Fibroblast of skin of scalp (primary cell): Measurements from ENCODE around the gene TBC1D22A.

Experiments
- DNase-seq: peaks from one replicate; pipeline ENCODE4 v3.0.0-alpha.2; 2013

TBC1D22A gene

DNA sequence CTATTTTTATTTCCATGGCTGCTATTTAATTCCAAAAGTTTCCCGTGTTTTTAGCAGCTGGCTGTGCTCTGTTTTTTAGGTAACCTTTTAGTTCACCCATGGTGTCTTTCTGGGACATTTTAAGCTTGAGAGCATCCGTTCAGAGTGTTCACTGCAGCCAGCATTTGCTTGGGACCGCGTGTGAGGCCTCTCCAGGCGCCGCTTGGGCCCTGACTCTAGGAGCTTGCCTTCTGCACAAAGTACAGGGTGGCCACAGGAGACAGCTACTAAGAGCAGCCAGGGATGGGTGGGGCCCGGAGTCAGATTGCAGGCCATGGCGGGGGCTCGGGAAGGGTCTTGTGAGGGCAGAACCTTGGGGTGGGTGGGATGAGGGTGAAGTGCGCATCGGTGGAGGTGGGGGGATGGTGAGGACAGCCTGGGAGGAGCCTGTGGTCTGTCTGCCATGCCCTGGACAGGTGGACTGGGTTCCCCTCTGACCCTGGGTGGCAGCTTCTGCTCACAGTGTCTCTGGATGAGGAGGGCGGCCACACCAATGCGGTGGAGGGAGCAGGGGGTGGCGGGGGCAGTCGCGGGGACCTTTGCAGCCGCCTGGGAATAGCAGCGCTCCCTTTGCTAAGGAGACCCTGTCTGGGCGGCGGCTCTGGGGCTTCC lies 288.1 kb downstream of the TBC1D22A start:
- DNase-seq: no peak

DNA sequence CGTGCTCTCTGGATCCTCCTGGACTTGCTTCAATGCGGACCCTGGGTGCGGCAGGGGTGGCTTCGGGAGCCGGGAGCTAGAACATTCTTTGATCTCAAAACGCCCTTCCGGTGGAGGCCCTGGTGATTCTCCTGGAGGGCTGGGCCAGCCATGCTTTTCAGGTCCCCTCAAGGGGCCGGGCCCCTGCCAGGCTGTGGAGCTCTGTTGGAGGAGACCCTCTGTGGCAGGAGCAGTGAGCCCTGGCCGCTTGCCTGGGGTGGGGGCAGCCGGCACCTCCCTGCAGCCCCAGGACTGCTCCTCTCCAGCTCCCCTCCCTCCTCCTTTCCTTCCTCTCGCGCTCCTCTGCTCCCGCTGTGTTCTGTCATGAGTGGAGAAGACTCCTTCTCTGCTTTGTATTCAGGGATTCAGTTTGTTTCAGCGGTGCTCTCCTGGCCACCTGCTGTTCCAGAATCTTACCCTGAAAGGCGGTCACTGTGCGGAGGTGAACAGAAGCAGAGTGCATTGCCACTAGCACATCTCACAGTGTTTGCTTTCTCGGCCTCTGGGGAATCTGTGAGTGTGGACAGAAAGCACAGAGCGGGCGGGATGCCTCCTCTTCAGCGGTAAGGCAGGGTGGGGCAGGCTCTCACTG lies 289.1 kb downstream of the TBC1D22A start:
- DNase-seq: no peak

DNA sequence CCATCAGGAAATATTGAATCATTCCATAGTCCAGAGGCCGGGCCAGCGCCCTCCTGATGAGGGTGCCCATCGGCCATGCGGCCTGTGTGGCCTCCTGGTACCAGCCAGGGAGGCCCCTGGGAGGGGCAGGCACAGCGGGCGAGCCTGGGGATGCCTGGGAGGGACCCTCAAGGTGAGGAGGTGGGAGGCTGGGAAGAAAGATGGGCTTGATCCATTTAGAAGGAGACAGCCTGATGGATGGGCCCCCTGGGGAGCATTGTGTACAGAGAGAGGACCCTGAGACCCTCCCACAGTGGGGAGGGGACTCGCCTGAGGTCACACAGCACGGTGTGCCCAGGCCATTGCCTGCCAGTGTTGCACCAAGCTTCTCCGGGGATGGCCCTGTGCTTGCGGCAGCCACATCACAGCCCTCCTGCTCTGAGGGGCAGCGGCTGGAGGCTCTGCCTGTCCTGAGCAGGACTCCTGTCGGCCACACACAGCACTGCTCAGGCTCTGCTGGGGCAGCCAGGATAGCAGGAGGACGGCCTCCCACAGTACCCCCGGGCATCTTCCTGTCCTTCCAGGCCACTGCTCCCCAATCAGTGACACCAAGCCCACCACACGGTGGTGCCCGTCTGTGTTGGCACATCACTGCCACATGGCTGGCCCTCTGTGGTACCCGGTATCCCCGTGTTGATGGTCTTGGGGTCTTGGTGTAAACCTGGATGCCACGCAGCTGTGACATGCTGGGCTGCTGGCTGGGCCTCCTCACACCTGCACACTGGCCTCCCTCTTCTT lies 290.0 kb downstream of the TBC1D22A start:
- DNase-seq: no peak

DNA sequence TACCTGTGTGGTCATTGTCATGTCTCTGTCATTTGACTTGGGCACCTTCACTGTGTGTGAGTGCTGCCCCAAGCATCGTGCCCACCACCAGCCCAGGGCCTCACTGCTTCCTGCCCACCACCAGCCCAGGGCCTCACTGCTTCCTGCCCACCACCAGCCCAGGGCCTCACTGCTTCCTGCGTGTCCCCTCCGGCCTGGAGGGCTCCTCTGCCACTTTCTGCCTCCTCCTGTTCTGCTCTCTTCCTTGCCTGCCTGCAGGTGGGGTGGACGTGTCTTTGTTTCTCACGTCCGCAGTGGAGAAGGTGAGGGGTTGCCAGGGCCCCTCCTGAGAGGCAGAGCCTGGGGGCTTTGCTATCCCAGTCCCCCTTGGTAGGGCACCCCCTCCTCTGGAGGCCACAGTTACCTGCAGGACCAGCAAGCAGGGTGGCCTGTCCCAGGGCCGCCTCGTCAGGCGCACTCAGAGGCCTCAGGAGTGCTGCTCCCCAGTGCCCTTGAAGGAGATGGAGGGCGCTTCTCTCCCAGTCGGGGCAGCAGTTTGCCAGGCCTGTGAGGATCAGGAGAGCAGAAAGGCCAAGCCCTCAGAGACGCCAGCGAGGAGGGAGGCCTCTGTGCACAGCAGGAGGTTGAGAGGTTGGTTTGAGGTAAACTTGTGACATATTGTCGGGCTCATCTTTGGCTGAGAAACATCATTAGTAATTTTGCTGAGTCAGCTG lies 290.7 kb downstream of the TBC1D22A start:
- no peak for DNase-seq

DNA sequence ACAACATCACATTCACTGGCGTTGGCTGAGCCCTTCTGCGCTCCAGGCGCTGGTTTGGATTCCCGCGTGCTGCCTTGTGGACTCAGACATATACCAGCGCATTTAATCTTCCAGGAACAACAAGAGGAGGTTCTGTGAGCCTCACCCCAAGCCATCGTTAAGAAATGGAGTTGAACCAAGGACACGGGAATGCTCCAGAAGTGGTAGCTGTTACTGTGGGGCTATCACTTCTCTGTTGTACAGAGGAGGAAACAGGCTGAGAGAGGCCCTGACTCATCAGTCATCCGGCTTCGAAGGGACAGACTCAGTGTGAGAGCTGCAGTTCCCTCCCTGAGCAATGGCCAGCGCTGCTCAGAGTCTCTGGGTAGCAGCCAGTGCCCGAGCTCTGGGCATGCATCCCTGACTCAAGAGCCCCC lies 291.3 kb downstream of the TBC1D22A start:
- peak; percentile 66 for DNase-seq

DNA sequence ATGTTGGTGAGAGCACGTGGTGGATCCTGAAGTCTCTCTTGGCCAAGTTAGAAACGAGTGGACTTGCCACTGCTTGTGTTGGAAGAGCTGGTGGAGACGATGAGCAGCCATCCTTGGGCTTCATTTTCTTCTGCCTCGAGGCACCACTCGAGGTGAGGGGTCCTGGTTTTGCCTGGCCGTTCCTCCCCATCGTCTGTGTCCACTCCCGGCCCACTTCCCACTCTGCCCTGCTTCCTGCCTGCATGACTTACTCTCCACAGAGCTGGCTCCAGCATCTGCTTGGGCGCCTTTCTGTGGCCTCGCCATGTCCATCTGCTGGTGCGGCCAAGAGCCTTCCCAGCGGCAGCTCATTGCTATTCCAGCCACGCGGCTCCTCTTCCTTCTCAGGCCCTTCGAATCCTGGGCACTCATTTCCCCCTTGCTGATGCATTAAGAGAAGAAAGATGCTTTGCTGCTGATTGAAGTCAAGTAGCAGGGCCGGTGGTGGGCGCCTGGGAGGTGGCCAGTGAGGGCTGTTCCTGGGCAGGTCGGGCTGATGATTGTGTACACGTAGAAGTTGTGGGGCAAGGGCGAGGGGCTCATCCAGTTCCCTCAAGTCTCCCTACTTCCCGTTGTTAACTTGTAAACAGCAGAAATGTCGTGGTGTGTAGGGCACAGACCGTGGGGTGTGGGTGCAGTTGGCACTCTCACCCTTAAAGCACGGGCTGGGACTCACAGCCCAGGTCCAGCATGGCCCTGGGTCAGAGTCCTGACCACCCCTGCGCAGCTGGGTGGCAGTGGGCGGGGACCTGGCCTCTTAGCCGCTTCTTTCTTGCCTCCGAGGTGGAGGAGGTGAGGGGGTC lies 292.0 kb downstream of the TBC1D22A start:
- DNase-seq: no peak

DNA sequence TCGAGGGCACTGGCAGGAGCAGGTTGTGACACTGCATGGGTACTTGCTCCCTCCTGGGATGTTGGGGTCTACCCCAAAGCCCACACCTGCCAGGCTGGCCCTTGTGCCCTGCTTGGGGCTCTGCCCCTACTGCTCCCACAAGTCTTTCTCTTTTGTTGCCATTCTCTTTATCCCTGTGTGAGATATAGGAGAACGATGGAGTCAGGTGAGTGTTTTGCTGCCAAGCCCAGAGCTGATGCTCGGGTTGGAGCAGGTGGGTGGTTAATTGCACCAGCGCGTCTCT lies 292.6 kb downstream of the TBC1D22A start:
- no peak for DNase-seq

DNA sequence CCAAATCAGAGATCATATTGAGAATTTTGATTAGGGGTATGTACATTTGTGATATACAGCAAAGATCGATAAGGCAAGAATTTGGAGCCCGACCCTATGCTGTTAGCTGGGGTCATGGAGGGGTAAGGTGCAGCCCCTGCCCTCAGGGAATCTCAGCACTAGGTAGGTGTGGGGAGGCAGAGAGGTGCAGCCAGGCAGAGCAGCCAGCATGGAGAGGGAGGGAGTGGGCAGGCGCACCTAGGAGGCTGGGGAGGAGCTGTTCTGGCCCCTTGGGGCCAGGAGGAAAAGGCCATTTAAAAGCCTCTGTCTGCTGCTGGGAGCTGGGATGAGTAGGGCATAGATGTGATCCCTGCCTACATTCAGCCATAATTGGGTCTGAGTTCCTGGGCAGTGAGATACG lies 293.0 kb downstream of the TBC1D22A start:
- DNase-seq: no peak

DNA sequence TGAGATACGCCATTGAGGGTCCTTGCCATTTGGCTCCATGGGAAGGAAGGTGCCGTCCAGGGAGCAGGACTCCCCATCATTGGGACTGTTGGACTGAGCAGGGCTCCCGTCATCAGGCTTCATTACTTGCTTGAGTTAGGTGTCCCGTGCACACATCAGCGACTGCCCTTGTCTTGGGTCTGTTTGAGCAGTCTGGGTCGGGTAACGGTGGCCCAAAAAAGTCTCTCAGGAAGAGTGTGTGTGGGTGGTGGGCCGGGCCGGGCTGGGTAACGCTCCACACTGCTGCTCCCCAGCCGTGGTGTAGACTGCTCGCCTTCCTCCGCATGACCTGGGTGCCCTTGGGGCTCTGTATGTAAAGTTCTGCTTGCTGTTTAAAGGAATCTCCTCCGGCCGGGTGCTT lies 293.5 kb downstream of the TBC1D22A start:
- DNase-seq: no peak

DNA sequence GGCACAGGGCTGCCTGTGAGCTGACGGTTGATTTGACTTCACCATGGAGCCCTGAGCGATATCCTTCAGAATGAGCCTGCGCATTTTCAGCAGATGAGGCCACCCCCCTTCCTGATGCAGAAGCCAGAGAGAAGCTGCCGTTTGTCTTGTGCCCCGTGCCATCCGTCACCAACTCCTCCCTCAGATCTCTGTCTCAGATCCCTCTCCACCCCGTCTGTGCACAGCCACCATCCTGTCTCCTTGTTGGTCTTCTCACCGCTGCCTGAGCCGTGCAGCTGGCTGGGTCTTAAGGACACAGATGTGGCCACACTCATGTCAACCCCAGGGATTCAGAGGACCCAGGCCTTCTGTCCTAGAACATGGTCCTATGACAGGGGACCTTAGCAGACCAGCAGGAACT lies 293.9 kb downstream of the TBC1D22A start:
- DNase-seq: no peak

DNA sequence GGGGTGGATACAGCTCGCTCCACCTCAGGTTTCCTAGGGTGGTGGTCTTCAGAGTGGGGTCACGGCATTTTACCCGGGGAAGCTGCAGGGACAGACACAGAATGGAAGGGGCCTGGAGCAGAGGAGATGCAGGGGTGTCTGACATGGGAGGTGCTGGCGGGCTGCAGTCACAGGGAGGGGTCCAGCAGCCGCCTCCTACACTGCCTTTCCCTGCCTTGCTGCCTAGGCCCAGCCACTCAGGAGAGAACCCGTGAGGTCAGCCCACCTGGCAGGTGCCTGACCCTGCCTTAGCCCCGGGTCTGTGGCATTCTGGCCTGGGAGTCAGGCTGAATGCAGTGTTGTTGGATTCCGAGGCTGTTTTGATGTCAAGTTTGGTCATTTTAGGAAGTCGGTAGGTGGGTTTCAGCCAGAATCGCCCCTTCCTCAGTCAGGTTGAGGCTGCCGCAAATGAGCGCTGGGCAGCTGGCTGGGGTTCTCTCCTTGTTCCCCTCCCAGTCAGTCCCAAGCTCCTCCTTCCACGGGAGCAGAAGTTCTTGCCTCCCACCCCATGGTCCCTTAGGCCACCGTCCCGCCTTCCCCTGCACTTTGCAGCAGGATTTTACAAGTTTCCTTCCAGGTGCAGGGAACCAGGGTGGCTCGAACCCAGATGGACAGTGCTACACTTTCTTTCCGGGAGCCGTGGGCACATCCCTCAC lies 294.5 kb downstream of the TBC1D22A start:
- no peak for DNase-seq

DNA sequence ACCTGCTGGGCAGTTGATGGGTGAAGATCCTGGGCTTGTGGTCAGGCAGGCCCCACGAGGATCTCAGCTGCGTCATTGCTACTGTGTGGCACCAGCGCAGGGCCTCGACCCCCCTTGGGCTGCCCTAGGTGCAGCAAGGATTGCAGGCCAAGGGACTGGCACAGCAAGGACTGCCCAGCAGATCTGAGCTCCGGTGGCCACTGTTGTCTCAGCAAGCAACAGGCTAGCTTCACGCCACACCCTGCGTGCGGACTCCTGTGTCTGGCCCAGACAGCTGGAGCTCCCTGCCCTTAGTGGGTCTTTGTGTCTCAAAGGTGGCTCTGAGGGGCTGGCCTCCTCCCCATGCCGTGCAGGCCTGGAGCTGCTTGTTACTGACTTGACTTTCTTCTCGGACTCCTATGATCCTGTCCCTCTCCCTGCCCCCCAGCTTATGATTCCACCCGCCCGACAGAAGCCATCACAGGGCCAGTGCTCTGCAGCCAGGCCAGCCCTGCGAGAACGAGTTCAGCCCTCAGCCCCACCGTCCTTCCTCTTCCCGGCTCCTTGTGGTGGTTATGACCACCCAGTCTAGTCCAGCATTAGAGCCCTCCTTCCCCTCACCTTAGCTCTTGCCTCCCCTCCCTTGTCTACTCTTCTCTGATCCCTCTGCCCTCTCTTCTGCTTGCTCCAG lies 295.6 kb downstream of the TBC1D22A start:
- no peak for DNase-seq

DNA sequence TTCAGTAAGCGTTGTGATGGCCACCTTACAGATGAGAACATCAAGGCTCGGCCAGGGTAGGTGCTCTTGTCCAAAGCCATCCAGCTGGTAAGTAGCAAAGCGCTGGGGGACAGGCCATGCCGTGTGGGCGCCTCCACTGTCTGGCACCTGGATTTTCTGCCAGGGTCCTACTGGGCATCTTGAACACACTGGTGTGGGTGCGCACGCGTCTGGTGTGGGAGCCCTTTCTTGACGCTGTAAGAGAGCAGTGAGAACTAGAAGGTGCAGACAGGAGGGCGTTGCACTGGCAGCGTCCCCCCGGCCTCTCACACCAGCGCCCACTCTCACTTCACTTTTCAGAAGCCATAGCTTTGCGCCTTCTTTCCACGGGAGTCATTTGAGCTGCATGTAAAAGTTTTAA lies 296.6 kb downstream of the TBC1D22A start:
- no peak for DNase-seq

DNA sequence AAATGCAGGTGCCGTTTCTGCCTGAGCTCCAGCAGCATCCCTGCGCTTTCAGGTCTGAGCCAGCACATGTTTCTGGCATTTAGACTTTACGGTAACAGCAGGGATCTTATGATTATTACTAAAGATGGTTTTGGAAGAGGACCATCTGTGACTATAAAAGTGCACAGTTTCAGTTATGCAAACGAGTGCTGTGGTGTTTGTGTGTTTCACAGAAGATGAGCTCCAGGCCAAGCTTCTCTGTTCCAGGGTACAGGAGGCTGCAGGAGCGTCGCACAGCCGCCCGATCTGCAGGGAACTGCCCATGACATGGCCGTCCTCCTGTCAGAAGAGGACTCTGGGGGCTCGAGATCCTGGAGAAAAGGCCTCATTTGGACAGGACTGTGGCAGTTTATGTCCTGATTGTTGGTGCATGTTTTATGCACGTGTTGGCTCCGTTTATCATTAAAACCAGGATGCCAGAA lies 297.3 kb downstream of the TBC1D22A start:
- no peak for DNase-seq

DNA sequence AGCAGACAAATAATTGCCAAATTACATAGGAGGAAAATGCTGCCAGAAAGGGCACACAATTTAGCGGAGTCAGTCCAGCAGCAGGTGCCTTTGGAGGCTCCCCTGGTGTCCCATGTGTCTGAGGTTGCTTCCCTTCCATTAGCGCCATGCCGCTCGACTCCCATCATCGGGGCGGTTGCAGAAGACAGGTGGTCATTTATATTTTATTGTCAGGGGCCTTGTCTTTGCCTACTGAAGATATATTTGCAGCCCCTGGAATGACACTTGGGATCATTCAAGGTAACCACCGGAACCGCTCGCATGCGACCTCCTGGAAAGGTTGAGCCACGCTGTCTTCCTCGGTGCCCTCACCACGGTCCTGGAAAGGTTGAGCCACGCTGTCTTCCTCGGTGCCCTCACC lies 298.3 kb downstream of the TBC1D22A start:
- DNase-seq: no peak

DNA sequence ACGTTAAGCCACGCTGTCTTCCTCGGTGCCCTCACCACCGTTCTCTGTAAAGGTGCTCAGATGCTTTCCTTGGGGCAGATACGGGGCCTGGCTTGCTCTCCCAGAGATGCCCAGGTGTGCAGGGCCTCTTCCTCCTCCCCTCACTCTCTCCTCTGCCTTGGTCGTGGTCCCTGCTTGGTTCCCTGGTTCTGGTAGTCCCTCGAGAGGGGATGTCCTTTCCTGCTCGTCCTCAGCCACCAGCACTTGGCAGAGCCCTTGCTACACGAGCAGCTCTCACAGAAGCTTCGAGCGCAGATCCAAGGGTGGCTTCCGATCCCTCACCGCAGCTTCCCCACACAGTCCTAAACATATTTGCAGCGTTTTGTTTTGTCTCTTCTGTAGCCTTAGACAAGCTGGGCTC lies 298.8 kb downstream of the TBC1D22A start:
- DNase-seq: no peak

DNA sequence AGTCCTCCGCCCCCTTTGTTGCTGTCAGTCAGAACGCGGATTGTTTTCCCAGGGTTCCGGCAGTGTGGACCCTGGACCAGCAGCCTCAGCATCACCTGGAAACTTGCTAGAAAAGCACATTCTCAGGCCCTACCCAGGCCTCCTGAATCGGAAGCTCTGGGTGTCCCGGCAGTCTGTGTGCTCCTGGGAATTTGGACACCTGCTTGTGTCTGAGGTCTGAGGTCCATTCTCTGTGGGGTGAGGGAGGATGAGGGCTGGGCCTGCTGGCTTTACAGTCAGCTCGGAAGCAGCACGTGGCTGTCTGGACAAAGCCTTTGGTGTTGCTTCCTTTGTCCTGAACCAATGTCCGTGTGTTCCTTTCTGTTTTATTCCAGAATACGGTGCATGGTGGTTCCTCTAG lies 299.7 kb downstream of the TBC1D22A start:
- DNase-seq: no peak

DNA sequence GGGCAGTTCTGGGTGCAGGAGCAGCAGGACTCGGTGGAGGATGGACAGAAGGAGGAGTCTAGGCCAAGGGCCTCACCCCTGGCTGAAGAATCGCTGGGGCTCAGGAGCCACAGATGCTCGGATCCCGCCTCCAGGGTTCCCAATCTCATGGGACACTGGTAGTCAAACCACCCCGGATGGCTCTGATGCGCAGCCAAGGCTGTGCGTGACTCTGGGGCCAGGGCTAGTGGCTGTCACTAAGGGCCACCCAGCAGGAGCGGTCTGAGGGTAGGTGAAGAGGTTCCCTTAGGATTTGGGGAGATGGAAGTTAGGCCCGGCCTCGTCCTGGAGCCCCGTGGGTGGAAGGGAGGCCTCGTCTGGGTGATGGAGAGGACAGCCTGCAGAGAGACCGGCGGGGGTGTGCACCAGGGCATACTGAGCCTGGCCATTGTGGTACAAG lies 300.6 kb downstream of the TBC1D22A start:
- no peak for DNase-seq

DNA sequence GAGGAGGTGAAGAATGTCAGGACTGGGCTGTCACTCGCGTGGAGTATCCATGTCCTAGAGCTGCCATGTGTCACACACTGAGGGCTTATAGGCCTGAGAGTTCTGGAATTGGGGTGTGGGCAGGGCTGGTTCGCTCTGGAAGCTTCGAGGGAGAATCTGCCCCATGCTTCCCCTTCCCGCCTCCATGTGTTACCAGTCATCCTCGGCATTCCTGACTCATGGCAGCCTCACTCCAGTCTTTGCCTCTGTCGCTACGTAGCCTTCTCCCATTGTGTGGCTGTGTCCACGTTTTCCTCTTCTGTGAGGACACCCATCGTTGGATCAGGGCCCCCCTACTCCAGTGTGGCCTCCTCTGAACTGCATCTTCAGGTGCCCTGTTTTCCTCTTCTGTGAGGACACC lies 301.2 kb downstream of the TBC1D22A start:
- no peak for DNase-seq

DNA sequence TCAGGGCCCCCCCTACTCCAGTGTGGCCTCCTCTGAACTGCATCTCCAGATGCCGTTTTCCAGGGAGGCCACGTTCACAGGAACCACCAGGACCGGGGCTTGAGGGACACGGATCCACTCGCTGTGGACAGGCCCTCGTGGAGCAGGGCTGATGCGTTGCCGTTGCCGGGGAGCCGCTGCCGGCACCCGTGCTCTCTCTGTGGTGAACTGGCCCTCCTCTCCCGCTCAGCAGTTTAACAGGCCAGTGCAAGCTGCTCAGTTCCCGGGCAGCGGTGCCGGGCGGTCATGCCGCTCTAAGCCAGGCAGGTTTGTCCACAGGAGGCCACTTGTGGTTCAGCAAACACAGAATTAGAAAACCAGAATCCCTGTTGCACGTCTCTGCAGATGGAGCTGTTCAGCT lies 301.6 kb downstream of the TBC1D22A start:
- DNase-seq: no peak

DNA sequence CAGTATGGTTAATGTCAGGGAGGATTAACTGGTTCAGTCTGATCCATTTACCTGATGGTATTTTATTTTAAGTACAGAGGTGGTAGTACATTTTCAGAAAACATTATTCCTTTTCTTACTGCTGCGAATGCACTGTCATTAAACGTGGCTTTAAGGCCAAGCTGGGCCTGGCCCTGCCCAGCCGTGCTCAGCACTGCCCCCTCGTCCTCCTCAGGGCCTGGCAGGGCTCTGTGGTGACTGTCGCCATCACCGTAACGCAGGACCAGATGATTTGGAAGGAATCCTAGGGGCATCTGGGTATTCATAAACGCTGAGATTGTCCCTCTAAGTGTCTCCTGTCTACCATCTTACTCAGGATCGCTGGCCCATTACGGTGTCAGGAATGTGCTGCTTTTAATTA lies 302.0 kb downstream of the TBC1D22A start:
- no peak for DNase-seq
